Neural cell (in vitro differentiated cells): ENCODE data around the gene PRR36.

Source experiments
- CTCF ChIP-seq: fragments of 450-650 bp; IDR thresholded peaks from 2 replicates; pipeline ENCODE4 v1.5.1; 2014; ENCODE audit warnings: antibody characterized with exemption, mild to moderate bottlenecking, moderate library complexity; ENCODE audit not compliant: poor library complexity, severe bottlenecking
- EZH2 ChIP-seq: fragments of 200-600, 300-800 bp; shearing (Covaris generic), sonication (generic); IDR thresholded peaks from 2 replicates; pipeline ENCODE4 v1.6.1; 2014; ENCODE audit warnings: antibody characterized with exemption, low read length, borderline replicate concordance, mild to moderate bottlenecking; ENCODE audit not compliant: insufficient read depth, poor library complexity, severe bottlenecking
- POLR2AphosphoS5 ChIP-seq: IDR thresholded peaks from 2 replicates; pipeline ENCODE4 v1.6.1; 2012
- SMC3 ChIP-seq: fragments of 450-650 bp; conservative IDR thresholded peaks from 2 replicates; pipeline ENCODE4 v1.6.1; 2014; ENCODE audit warnings: antibody characterized with exemption, mild to moderate bottlenecking, moderate library complexity; ENCODE audit not compliant: poor library complexity
- TAF1 ChIP-seq: IDR thresholded peaks from 2 replicates; pipeline ENCODE4 v1.6.1; 2012; ENCODE audit warnings: low read depth

DNA sequence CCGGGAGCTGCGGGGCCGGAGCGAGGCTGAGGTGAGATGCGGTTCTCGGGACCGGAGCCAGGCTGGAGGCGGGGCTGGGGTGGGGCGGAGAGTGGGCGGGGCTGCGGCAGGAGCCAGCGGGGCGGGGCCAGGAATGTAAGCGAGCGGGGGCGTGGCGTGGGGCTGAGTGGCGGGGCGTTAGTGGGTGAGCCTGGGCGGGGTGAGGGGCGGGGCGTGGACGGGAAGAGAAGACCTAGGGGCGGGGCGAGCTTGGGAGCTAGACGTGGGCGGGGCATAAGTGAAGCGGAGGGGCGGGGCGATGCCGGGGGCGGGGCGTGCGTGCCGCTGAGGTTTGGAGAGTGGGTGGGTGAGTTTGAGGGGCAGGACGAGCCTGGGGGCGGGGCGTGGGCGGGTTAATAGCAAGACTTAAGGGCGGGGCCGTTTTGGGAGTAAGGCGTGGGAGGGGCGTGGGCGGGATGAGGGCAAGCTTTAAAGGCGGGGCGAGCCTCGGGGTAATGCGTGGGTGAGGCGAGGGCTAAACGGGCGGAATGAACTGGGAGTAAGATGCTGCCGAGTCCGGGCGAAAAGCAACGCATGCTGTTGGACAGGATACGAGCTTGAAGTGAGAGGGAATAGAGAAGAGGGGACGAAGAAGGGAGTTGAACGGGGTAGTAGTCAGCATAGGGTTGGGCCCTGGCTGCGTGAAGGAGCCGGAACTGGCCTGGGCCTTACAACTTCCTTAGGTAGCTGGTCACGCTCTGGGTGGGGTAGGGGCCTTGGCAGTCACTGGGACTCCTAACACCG lies 46.5 kb upstream of the PRR36 start:
- TF ChIP-seq CTCF = no peak
- no peak for TF ChIP-seq SMC3
- no peak for TF ChIP-seq POLR2AphosphoS5
- TF ChIP-seq TAF1 = no peak
- TF ChIP-seq EZH2 = no peak
